Adipocyte (in vitro differentiated cells): ENCODE measurements around the gene BACH2.

Experiments used
- DNase-seq: peaks from one replicate; pipeline ENCODE4 v3.0.0-alpha.2; 2015; ENCODE audit warnings: low read depth
- H3K27me3 ChIP-seq: replicated peaks from 2 replicates; pipeline ENCODE4 v1.7.0; 2013; ENCODE audit warnings: mild to moderate bottlenecking, low read length, moderate library complexity; ENCODE audit not compliant: control insufficient read depth, insufficient read depth
- H3K36me3 ChIP-seq: 2 replicates; pipeline ENCODE4 v1.7.0; 2013; ENCODE audit warnings: low read length, mild to moderate bottlenecking, moderate library complexity; ENCODE audit not compliant: control insufficient read depth, insufficient read depth, severe bottlenecking
- H3K4me1 ChIP-seq: 2 replicates; pipeline ENCODE4 v1.7.0; 2013; ENCODE audit warnings: mild to moderate bottlenecking, low read length, moderate library complexity; ENCODE audit not compliant: control insufficient read depth, insufficient read depth
- H3K4me3 ChIP-seq: 2 replicates; pipeline ENCODE4 v1.7.0; 2013; ENCODE audit warnings: mild to moderate bottlenecking, low read length, moderate library complexity
- H3K9ac ChIP-seq: 2 replicates; pipeline ENCODE4 v1.7.0; 2013; ENCODE audit warnings: mild to moderate bottlenecking, low read length, moderate library complexity
- H3K9me3 ChIP-seq: 2 replicates; pipeline ENCODE4 v1.7.0; 2013; ENCODE audit warnings: mild to moderate bottlenecking, low read length, moderate library complexity; ENCODE audit not compliant: control insufficient read depth

The BACH2 gene

GRCh38 chr6:90319979-90320685 is 23.5 kb upstream of the BACH2 start:
- Histone ChIP-seq H3K9ac (no peak overlapping the region), H3K4me1 (no peaks in the 10 kb centered on the region), H3K9me3 (no peaks in the 10 kb centered on the region), H3K27me3 (no peaks in the 10 kb centered on the region), H3K36me3 (no peaks in the 10 kb centered on the region), H3K4me3 (no peak overlapping the region)
- no peak for DNase-seq

- H3K9ac ChIP-seq: no peak overlapping the region
- H3K4me3 ChIP-seq: no peak overlapping the region
- no peaks in the 10 kb centered on the region for H3K36me3 ChIP-seq
- no peak for DNase-seq
- H3K4me1 ChIP-seq: no peaks in the 10 kb centered on the region
- H3K27me3 ChIP-seq: no peaks in the 10 kb centered on the region
- no peaks in the 10 kb centered on the region for H3K9me3 ChIP-seq
Measured at GRCh38 chr6:90319044-90319443, 22.4 kb upstream of the BACH2 start.

- H3K36me3 ChIP-seq: no peaks in the 10 kb centered on the region
- H3K9ac ChIP-seq: no peak overlapping the region
- no peak overlapping the region for H3K4me3 ChIP-seq
- H3K27me3 ChIP-seq: no peaks in the 10 kb centered on the region
- no peaks in the 10 kb centered on the region for H3K4me1 ChIP-seq
- H3K9me3 ChIP-seq: no peaks in the 10 kb centered on the region
- DNase-seq: no peak
Measured at GRCh38 chr6:90315986-90316385, 19.3 kb upstream of the BACH2 start.

- no peak overlapping the region for H3K4me3 ChIP-seq
- no peaks in the 10 kb centered on the region for H3K9me3 ChIP-seq
- H3K9ac ChIP-seq: no peak overlapping the region
- H3K27me3 ChIP-seq: no peaks in the 10 kb centered on the region
- no peaks in the 10 kb centered on the region for H3K4me1 ChIP-seq
- no peaks in the 10 kb centered on the region for H3K36me3 ChIP-seq
- no peak for DNase-seq
Measured at GRCh38 chr6:90315354-90315950, 18.8 kb upstream of the BACH2 start.

GRCh38 chr6:90314514-90314913 is 17.9 kb upstream of the BACH2 start:
- no peaks in the 10 kb centered on the region for H3K4me1 ChIP-seq
- peaks cover 4% of the 10 kb centered on the region for H3K27me3 ChIP-seq
- H3K9ac ChIP-seq: no peak overlapping the region
- H3K36me3 ChIP-seq: no peaks in the 10 kb centered on the region
- DNase-seq: no peak
- no peaks in the 10 kb centered on the region for H3K9me3 ChIP-seq
- H3K4me3 ChIP-seq: no peak overlapping the region

- no peaks in the 10 kb centered on the region for H3K4me1 ChIP-seq
- no peak overlapping the region for H3K9ac ChIP-seq
- no peak overlapping the region for H3K4me3 ChIP-seq
- no peak for DNase-seq
- H3K36me3 ChIP-seq: no peaks in the 10 kb centered on the region
- peaks cover 4% of the 10 kb centered on the region for H3K27me3 ChIP-seq
- no peaks in the 10 kb centered on the region for H3K9me3 ChIP-seq
Measured at GRCh38 chr6:90311569-90311968, 14.9 kb upstream of the BACH2 start.

- Histone ChIP-seq H3K4me3 (no peak overlapping the region), H3K36me3 (no peaks in the 10 kb centered on the region), H3K9ac (no peak overlapping the region), H3K27me3 (peaks cover 19% of the 10 kb centered on the region), H3K4me1 (no peaks in the 10 kb centered on the region), H3K9me3 (no peaks in the 10 kb centered on the region)
- DNase-seq: no peak
Measured at GRCh38 chr6:90305800-90306448, 9.3 kb upstream of the BACH2 start.

- Histone ChIP-seq H3K36me3 (no peaks in the 10 kb centered on the region), H3K4me3 (no peak overlapping the region), H3K9ac (no peak overlapping the region), H3K4me1 (no peaks in the 10 kb centered on the region), H3K9me3 (no peaks in the 10 kb centered on the region), H3K27me3 (peaks cover 15% of the 10 kb centered on the region)
- DNase-seq: no peak
Measured at GRCh38 chr6:90304308-90304707, 7.7 kb upstream of the BACH2 start.

- no peaks in the 10 kb centered on the region for H3K36me3 ChIP-seq
- no peaks in the 10 kb centered on the region for H3K4me1 ChIP-seq
- no peak overlapping the region for H3K4me3 ChIP-seq
- H3K27me3 ChIP-seq: peaks cover 15% of the 10 kb centered on the region
- H3K9me3 ChIP-seq: no peaks in the 10 kb centered on the region
- DNase-seq: no peak
- no peak overlapping the region for H3K9ac ChIP-seq
Measured at GRCh38 chr6:90303039-90303438, 6.4 kb upstream of the BACH2 start.

- no peak overlapping the region for H3K4me3 ChIP-seq
Measured at GRCh38 chr6:90302320-90302719, 5.7 kb upstream of the BACH2 start.

GRCh38 chr6:90301816-90302215 is 5.2 kb upstream of the BACH2 start:
- H3K27me3 ChIP-seq: peaks cover 15% of the 10 kb centered on the region
- no peaks in the 10 kb centered on the region for H3K36me3 ChIP-seq
- H3K4me1 ChIP-seq: no peaks in the 10 kb centered on the region
- no peak for DNase-seq
- H3K9ac ChIP-seq: no peak overlapping the region
- no peak overlapping the region for H3K4me3 ChIP-seq
- H3K9me3 ChIP-seq: no peaks in the 10 kb centered on the region

More at GRCh38 chr6:90302320-90302719, 5.7 kb upstream of the BACH2 start:
- Histone ChIP-seq H3K36me3 (no peaks in the 10 kb centered on the region), H3K9me3 (no peaks in the 10 kb centered on the region), H3K4me1 (no peaks in the 10 kb centered on the region), H3K27me3 (peaks cover 15% of the 10 kb centered on the region), H3K9ac (no peak overlapping the region)
- DNase-seq: no peak
